PC-3 (cell line): ENCODE results near the gene MLEC.

Experiments
- EZH2 ChIP-seq: fragments of 300-600 bp; sonication (generic); IDR thresholded peaks from one replicate; pipeline ENCODE4 v1.6.1; 2017; ENCODE audit warnings: antibody characterized with exemption, mild to moderate bottlenecking, low read length; ENCODE audit not compliant: unreplicated experiment
- TF ChIP-seq, protein P1 (sequence below): fragments of 300-600 bp; sonication (generic); conservative IDR thresholded peaks from 2 replicates; pipeline ENCODE4 v1.5.1; 2017; ENCODE audit warnings: antibody characterized with exemption, low read depth, mild to moderate bottlenecking, low read length

DNA sequence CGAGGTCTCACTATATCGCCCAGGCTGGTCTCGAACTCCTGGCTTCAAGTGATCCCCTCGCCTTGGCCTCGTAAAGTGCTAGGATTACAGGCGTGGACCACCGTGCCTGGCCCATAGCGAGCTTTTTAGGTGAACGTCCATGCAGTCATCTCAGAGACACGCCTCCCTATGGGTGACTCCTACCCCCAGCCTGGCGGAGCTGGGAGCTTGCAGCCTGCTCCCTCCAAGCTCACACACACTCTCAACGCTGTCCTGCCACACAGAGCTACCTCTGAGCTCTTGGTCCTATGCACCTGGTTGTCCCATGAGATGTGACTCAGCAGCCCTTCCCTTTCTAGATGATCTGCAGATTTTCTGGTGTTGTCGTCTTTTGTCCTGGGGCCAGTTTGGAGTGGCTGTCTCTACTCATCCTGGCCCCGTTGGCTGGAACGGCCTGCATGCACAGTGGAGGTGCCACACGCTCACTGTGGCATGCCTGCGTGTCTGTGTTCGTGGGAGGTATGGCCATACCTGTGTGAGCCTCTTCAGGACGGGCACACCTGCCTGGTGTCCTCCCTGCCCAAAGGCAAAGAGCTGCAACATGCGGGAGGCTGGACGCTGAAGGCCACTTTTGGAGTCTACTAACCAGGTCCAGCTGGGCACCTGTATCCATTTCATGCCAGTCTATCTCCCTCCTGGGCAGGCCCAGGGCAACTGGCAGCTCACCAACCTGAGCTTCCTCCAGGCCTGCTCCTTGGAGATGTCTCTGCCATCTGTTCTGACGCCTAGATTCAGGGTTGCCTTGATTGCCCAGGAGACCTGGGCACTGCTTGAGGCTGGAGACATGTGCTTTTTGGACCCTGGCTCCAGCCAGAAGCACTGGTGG is 28.4 kb upstream of the MLEC start:
- TF ChIP-seq, protein P1, sequence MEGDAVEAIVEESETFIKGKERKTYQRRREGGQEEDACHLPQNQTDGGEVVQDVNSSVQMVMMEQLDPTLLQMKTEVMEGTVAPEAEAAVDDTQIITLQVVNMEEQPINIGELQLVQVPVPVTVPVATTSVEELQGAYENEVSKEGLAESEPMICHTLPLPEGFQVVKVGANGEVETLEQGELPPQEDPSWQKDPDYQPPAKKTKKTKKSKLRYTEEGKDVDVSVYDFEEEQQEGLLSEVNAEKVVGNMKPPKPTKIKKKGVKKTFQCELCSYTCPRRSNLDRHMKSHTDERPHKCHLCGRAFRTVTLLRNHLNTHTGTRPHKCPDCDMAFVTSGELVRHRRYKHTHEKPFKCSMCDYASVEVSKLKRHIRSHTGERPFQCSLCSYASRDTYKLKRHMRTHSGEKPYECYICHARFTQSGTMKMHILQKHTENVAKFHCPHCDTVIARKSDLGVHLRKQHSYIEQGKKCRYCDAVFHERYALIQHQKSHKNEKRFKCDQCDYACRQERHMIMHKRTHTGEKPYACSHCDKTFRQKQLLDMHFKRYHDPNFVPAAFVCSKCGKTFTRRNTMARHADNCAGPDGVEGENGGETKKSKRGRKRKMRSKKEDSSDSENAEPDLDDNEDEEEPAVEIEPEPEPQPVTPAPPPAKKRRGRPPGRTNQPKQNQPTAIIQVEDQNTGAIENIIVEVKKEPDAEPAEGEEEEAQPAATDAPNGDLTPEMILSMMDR, result no peak
- TF ChIP-seq EZH2, result no peak
